HEK293T (cell line): ENCODE data around the gene TAF6.

Experiments used
- CTCF ChIA-PET: fragments of 350-600 bp; formaldehyde crosslinking; extraction: SDS; loops from one replicate; lab custom pipeline; 2021; ENCODE audit warnings: antibody characterized with exemption, inconsistent platforms; lab: Yijun Ruan, JAX
- POLR2A ChIA-PET: fragments of 350-600 bp; formaldehyde crosslinking; extraction: SDS; loops from one replicate; lab custom pipeline; 2020; ENCODE audit warnings: antibody characterized with exemption, inconsistent platforms; lab: Yijun Ruan, JAX
- DNase-seq: peaks from one replicate; pipeline ENCODE4 v3.0.0; 2012; ENCODE audit warnings: mixed read lengths; ENCODE audit errors: extremely low spot score
- ARNT ChIP-seq: fragments of 450-650 bp; IDR thresholded peaks from 2 replicates; pipeline ENCODE4 v1.6.1; 2017; ENCODE audit warnings: mild to moderate bottlenecking
- BHLHE40 ChIP-seq: fragments of 450-650 bp; IDR thresholded peaks from 2 replicates; pipeline ENCODE4 v1.6.1; 2016; ENCODE audit warnings: mild to moderate bottlenecking, moderate library complexity, borderline replicate concordance
- CTBP1 ChIP-seq: fragments of 450-650 bp; IDR thresholded peaks from 2 replicates; pipeline ENCODE4 v1.6.1; 2016; ENCODE audit warnings: borderline replicate concordance
- ELF4 ChIP-seq: fragments of 450-650 bp; IDR thresholded peaks from 2 replicates; pipeline ENCODE4 v1.6.1; 2017; ENCODE audit warnings: antibody characterized with exemption
- FOXA1 ChIP-seq: fragments of 450-650 bp; IDR thresholded peaks from 2 replicates; pipeline ENCODE4 v1.6.1; 2016; ENCODE audit warnings: mild to moderate bottlenecking
- FOXK2 ChIP-seq: fragments of 450-650 bp; IDR thresholded peaks from 2 replicates; pipeline ENCODE4 v1.6.1; 2016; ENCODE audit warnings: mild to moderate bottlenecking
- FOXM1 ChIP-seq: fragments of 450-650 bp; IDR thresholded peaks from 2 replicates; pipeline ENCODE4 v1.6.1; 2017; ENCODE audit warnings: mild to moderate bottlenecking, borderline replicate concordance
- HDGF ChIP-seq: fragments of 450-650 bp; IDR thresholded peaks from 2 replicates; pipeline ENCODE4 v1.6.1; 2017; ENCODE audit warnings: antibody characterized with exemption, borderline replicate concordance
- L3MBTL2 ChIP-seq: fragments of 450-650 bp; conservative IDR thresholded peaks from 2 replicates; pipeline ENCODE4 v1.6.1; 2016; ENCODE audit warnings: mild to moderate bottlenecking
- LEF1 ChIP-seq: fragments of 450-650 bp; IDR thresholded peaks from 2 replicates; pipeline ENCODE4 v1.6.1; 2017; ENCODE audit warnings: mild to moderate bottlenecking, borderline replicate concordance
- NFRKB ChIP-seq: fragments of 450-650 bp; IDR thresholded peaks from 2 replicates; pipeline ENCODE4 v1.6.1; 2016; ENCODE audit warnings: mild to moderate bottlenecking, moderate library complexity
- PKNOX1 ChIP-seq: fragments of 450-650 bp; IDR thresholded peaks from 2 replicates; pipeline ENCODE4 v1.6.1; 2016
- SP1 ChIP-seq: fragments of 450-650 bp; IDR thresholded peaks from 2 replicates; pipeline ENCODE4 v1.6.1; 2017
- SUZ12 ChIP-seq: fragments of 450-650 bp; IDR thresholded peaks from 2 replicates; pipeline ENCODE4 v1.6.1; 2016; ENCODE audit warnings: mild to moderate bottlenecking
- TARDBP ChIP-seq: fragments of 450-650 bp; IDR thresholded peaks from 2 replicates; pipeline ENCODE4 v1.6.1; 2016
- ZNF384 ChIP-seq: fragments of 450-650 bp; IDR thresholded peaks from 2 replicates; pipeline ENCODE4 v1.6.1; 2016

Gene TAF6

GRCh38 chr7:100119072-100119969, at the start of gene TAF6, which contains the start of gene CNPY4:
Gene TAF6 (minus strand): TSS chr7:100119358. CDS start chr7:100114209, 5,149 bp downstream.
Gene CNPY4 (plus strand): TSS chr7:100119634. CDS start chr7:100119745, 111 bp downstream.
- TF ChIP-seq ELF4 (no peak), SP1 (no peak), BHLHE40 (no peak), NFRKB (no peak), SUZ12 (no peak), FOXK2 (no peak), PKNOX1 (no peak), FOXM1 (no peak; the same call in 1 of the 2 replicates), TARDBP (no peak), HDGF (no peak), ZNF384 (no peak; the same call in 1 of the 2 replicates), FOXA1 (no peak), L3MBTL2 (peak; percentile 74), CTBP1 (no peak), ARNT (0 out of 2 replicates have a peak, but pooled peaks have one; percentile 51), LEF1 (peak; percentile 66; the same call in 1 of the 2 replicates)
- CTCF ChIA-PET: interaction anchor here (0.5 to 1.2 kb wide), 3 partner anchors 11 to 441 kb away, joined by 3 to 4 read pairs (median 3); no protein-coding TSS in a partner anchor
- POLR2A ChIA-PET: interaction anchor here (0.6 to 2.0 kb wide), 3 partner anchors 18 to 37 kb away, joined by 3 to 39 read pairs (median 4); partner anchors contain the start of genes AP4M1, LAMTOR4 and MCM7
- peak; percentile 98 for DNase-seq

- POLR2A ChIA-PET: interaction anchor here (1.3 to 2.3 kb wide), 2 partner anchors 9 to 22 kb away, joined by 3 to 12 read pairs; partner anchors contain the start of genes GPC2 and STAG3
- CTCF ChIA-PET: interaction anchor here (1.0 to 2.2 kb wide), 3 partner anchors 9 to 37 kb away, joined by 3 to 8 read pairs (median 3); partner anchors contain the start of genes GPC2 and LAMTOR4
- no peak for DNase-seq
Measured at GRCh38 chr7:100167912-100168323, 48.8 kb upstream of the TAF6 start.

GRCh38 chr7:100166970-100167911, 48.1 kb upstream of the TAF6 start:
- POLR2A ChIA-PET: interaction anchor here (0.9 to 2.3 kb wide), 3 partner anchors 10 to 23 kb away, joined by 3 to 12 read pairs (median 4); partner anchors contain the start of genes GPC2 and STAG3
- no peak for TF ChIP-seq L3MBTL2
- CTCF ChIA-PET: interaction anchor here (0.6 to 2.2 kb wide), 4 partner anchors 10 to 37 kb away, joined by 3 to 8 read pairs (median 4); partner anchors contain the start of genes GPC2 and LAMTOR4
- DNase-seq: no peak

More at GRCh38 chr7:100167912-100168323, 48.8 kb upstream of the TAF6 start:
- TF ChIP-seq ELF4 (no peak), LEF1 (no peak), ZNF384 (no peak), FOXM1 (no peak), HDGF (no peak), BHLHE40 (no peak), CTBP1 (no peak), TARDBP (no peak), FOXK2 (no peak), PKNOX1 (no peak), FOXA1 (no peak), L3MBTL2 (no peak), SUZ12 (no peak), ARNT (no peak)

- no peak for TF ChIP-seq FOXM1
- no peak for TF ChIP-seq L3MBTL2
- no peak for TF ChIP-seq ZNF384
- no peak for TF ChIP-seq LEF1
- ChIA-PET CTCF (interaction anchor here (0.6 to 1.4 kb wide), 4 partner anchors 10 to 31 kb away, joined by 3 to 4 read pairs (median 3); partner anchors contain the start of gene GPC2), POLR2A (interaction anchor here (0.9 to 2.3 kb wide), 3 partner anchors 9 to 24 kb away, joined by 3 to 12 read pairs (median 4); partner anchors contain the start of genes GPC2 and STAG3)
- DNase-seq: no peak
Measured at GRCh38 chr7:100166317-100166940, 47.3 kb upstream of the TAF6 start.

GRCh38 chr7:100163871-100164270, 44.7 kb upstream of the TAF6 start:
- ChIA-PET POLR2A (interaction anchor here (1.8 kb wide), 1 partner anchor 15 kb away, joined by 7 read pairs; the partner anchor contains the start of gene LAMTOR4), CTCF (interaction anchor here (1.1 kb wide), 1 partner anchor 10 kb away, joined by 6 read pairs; no protein-coding TSS in a partner anchor)
- no peak for DNase-seq
- TF ChIP-seq PKNOX1: no peak
- no peak for TF ChIP-seq FOXK2
- TF ChIP-seq SUZ12: no peak
- TF ChIP-seq FOXM1: no peak
- TF ChIP-seq L3MBTL2: no peak
- no peak for TF ChIP-seq LEF1
- TF ChIP-seq SP1: no peak
- TF ChIP-seq ARNT: no peak
- no peak for TF ChIP-seq BHLHE40
- TF ChIP-seq ZNF384: no peak
- no peak for TF ChIP-seq NFRKB
- no peak for TF ChIP-seq ELF4
- TF ChIP-seq HDGF: no peak
- TF ChIP-seq TARDBP: no peak
- no peak for TF ChIP-seq CTBP1
- TF ChIP-seq FOXA1: no peak
